GM10248 (cell line): ENCODE results near the gene CREB3L4.

Experiments
- CTCF ChIA-PET: fragments of 300-600 bp; sonication (Branson Sonifier 250); formaldehyde crosslinking; extraction: SDS; loops from one replicate; lab custom pipeline; 2021; ENCODE audit warnings: antibody characterized with exemption; lab: Yijun Ruan, JAX
- POLR2A ChIA-PET: fragments of 350-650 bp; sonication (Branson Sonifier 250); formaldehyde crosslinking; extraction: SDS; loops from one replicate; lab custom pipeline; 2020; ENCODE audit warnings: antibody characterized with exemption; lab: Yijun Ruan, JAX
- DNase-seq: peaks from one replicate; pipeline ENCODE4 v3.0.0; 2012; ENCODE audit errors: extremely low spot score
- TF ChIP-seq, protein P1 (sequence below): IDR thresholded peaks from 2 replicates; pipeline ENCODE4 v1.5.1; 2012; ENCODE audit warnings: mild to moderate bottlenecking, low read depth; ENCODE audit errors: extremely low read depth, missing control alignments, control extremely low read depth

The CREB3L4 gene

DNA sequence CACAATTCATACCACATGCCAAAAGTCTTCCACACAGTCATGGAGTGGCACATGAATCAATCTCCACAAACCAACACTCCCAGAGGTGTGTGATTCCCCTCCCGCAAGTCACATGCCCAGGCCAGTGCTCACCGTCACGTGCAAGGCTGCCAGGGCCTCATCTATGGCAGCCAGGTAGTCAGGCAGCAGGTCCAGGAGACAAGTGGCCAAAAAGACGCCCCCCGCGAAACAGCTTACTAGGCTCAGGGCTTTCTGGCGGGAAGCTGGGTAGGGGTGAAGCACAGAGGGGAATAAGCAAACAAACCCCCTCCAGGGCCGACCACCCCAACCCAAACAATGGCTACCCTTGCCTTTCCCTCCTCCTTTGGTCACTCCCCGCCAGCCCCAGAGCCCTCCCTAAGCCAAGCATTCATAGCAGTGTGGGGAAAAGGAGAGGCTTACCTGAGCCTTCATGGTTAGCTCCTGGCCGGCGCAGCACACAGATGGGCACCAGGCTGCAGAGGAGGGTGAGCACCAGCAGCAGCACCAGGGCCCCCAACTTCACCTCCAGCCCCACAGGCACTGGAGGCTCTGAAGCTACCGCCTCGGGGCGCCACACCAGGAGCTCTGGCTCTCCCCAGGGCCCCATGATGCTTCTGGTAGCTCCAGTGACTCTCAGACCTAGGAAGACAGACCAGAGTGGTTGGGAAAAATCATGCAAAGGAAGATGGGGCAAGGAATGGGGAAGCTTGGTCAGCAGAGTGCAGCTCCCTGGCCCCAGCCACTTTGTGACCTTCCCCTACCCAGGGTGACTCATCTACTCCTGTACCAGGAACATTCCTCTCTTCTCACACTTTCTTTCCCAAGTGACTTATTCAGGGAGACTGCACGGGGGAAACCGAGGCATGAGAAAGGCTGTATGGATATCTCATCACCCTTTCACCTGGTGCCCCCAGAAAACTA is 5.3 kb upstream of the CREB3L4 start:
- CTCF ChIA-PET, result interaction anchor here (0.7 to 4.3 kb wide), 11 partner anchors 12 to 452 kb away, joined by 3 to 23 read pairs (median 4); partner anchors contain the start of genes DENND4B and RAB13

DNA sequence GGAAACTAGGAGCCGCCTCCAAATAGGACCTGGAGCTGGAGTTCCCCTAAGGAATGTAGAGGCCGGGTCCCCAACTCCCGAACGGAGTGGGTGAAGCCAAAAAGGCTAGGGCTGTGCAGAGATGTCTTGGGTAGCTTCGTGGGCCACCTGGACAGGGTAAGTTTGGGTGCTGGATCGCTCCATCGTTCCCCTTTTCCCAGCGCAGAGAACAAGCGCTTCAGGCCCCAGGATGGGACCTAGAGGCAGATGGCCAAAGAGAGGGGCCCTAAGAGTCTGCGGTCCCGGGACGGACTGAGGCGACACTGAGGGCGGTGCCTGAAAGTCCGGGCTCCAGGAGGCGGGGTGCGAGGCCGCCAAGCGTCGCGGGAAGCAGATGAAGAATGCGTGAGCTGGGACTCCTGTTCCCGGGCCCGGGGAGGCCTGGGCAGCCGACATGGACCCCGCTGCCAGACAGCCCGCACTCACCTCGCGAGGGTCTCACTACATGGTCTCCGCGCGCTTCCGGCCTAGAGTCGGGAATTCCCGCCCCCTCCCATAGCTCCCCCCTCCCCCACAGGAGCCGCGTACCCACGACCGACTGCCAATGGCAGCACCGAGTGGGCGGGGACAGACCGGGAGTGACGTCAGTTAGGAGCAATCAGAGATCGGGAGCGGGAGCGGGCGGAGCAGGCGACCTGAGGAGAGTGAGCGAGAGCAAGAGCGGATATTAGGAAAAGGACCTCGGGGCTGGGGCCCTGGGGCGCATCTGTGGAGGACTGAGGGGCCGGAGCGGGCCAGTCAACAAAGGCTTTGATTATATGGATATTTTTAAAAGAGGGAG is 4.5 kb upstream of the CREB3L4 start, which contains the start of gene SLC39A1:
Gene SLC39A1, minus strand, starts transcription at position 508 of the 820 bp plus-strand sequence. CDS start 822 bp downstream, outside the sequence.
- ChIA-PET POLR2A (interaction anchor here (1.1 to 2.1 kb wide), 6 partner anchors 10 to 27 kb away, joined by 3 to 14 read pairs (median 4); partner anchors contain the start of genes DENND4B, JTB, RAB13 and RPS27), CTCF (interaction anchor here (0.8 to 4.3 kb wide), 15 partner anchors 8 to 611 kb away, joined by 3 to 23 read pairs (median 4); partner anchors contain the start of genes DENND4B, JTB, RAB13 and RPS27)
- DNase-seq, result peak; percentile 91
- TF ChIP-seq, protein P1, sequence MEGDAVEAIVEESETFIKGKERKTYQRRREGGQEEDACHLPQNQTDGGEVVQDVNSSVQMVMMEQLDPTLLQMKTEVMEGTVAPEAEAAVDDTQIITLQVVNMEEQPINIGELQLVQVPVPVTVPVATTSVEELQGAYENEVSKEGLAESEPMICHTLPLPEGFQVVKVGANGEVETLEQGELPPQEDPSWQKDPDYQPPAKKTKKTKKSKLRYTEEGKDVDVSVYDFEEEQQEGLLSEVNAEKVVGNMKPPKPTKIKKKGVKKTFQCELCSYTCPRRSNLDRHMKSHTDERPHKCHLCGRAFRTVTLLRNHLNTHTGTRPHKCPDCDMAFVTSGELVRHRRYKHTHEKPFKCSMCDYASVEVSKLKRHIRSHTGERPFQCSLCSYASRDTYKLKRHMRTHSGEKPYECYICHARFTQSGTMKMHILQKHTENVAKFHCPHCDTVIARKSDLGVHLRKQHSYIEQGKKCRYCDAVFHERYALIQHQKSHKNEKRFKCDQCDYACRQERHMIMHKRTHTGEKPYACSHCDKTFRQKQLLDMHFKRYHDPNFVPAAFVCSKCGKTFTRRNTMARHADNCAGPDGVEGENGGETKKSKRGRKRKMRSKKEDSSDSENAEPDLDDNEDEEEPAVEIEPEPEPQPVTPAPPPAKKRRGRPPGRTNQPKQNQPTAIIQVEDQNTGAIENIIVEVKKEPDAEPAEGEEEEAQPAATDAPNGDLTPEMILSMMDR, result no peak

More for the DNA sequence above, 5.3 kb upstream of the CREB3L4 start:
- POLR2A ChIA-PET, result interaction anchor here (1.1 to 2.1 kb wide), 6 partner anchors 9 to 28 kb away, joined by 3 to 14 read pairs (median 4); partner anchors contain the start of genes DENND4B, JTB, RAB13 and RPS27
- TF ChIP-seq, protein P1, result no peak
- no peak for DNase-seq

DNA sequence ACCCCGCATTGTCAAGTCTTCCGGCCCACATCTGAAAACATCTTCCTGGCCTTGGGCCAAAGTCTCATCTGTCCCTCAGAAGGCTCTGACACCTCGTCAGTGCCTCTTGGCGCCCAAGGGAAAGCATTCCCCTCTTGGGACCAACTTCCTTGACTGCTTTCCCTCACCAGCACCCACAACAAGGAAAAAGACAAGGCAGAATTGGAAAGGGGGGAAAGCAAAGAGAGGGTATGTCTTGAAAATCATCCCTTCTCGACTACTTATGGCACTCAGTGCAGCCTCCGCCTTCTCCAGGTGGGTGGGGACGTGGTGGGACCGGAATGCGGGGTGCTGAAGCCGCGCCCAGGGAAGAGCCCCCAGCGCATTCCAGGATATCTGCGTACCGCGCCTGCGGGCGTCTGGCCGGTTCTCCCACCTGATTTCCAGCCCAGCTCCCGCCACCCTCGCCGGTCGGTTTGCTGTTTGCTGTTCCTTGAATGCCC is 3.8 kb upstream of the CREB3L4 start:
- POLR2A ChIA-PET, result interaction anchor here (1.5 to 2.1 kb wide), 4 partner anchors 11 to 27 kb away, joined by 4 to 14 read pairs (median 5); partner anchors contain the start of genes JTB and RPS27
- TF ChIP-seq, protein P1, result no peak
- CTCF ChIA-PET, result interaction anchor here (0.7 to 4.3 kb wide), 10 partner anchors 9 to 611 kb away, joined by 3 to 23 read pairs (median 4); partner anchors contain the start of genes DENND4B, JTB, RAB13 and RPS27
- no peak for DNase-seq

DNA sequence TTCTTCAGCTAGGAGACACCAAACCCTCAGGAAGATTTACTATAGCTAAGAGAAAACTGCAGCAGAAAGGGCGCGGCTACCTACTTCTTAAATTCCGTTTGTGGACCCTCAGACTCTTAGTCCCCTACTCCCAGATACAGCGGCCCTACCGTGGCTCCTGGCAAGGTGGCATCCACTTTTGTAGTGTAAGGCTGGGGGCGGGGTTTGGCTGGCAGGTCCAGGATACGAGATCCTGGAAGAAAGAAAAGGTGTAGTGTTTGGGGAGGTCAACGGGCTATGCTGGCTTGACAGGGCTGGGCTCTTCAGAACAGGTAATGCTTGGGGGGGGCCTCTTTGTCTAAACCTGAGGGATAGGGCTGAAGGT is 280 bp downstream of the CREB3L4 start:
- no peak for DNase-seq
- POLR2A ChIA-PET, result interaction anchor here (0.5 to 4.2 kb wide), 8 partner anchors 9 to 304 kb away, joined by 3 to 31 read pairs (median 4); partner anchors contain the start of genes CRTC2, JTB and RPS27
- TF ChIP-seq, protein P1, result no peak
- CTCF ChIA-PET, result interaction anchor here (0.9 to 4.6 kb wide), 13 partner anchors 9 to 291 kb away, joined by 3 to 30 read pairs (median 5); partner anchors contain the start of genes CRTC2, DENND4B, JTB and RAB13

DNA sequence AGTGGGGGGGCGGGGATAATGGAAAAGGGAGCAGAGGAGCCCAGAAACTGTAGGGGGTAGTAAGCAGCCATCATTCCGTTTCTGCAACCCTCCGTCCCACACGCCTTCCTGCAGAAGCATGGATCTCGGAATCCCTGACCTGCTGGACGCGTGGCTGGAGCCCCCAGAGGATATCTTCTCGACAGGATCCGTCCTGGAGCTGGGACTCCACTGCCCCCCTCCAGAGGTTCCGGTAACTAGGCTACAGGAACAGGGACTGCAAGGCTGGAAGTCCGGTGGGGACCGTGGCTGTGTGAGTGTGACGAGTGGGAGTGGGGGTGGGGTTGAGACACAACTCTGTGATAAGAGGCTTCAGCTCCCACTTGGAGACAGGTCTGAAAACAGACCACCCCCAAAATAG is 706 bp downstream of the CREB3L4 start:
- no peak for DNase-seq
- POLR2A ChIA-PET, result interaction anchor here (1.0 to 4.2 kb wide), 4 partner anchors 8 to 23 kb away, joined by 3 to 31 read pairs (median 14); partner anchors contain the start of genes DENND4B, JTB and RPS27
- CTCF ChIA-PET, result interaction anchor here (0.7 to 4.6 kb wide), 9 partner anchors 9 to 367 kb away, joined by 3 to 30 read pairs (median 9); partner anchors contain the start of genes DENND4B, JTB and RAB13
- TF ChIP-seq, protein P1, result no peak
